CD4-positive, alpha-beta T cell (primary cell): ENCODE measurements around the gene ZDHHC12. TPM values are rescaled to one million over a fixed set of nuclear protein-coding genes. Genes with fewer than 3 reads are reported as not detected.

Experiments
- ATAC-seq: fragments of 200-7000 bp; cut with Tn5 transposase; one replicate; pipeline ENCODE4 v1.10.0; 2022; ENCODE audit warnings: mild to moderate bottlenecking; ENCODE audit not compliant: poor library complexity
- CTCF ChIA-PET: fragments of 350-600 bp; sonication (Branson Sonifier 250); formaldehyde crosslinking; loops from one replicate; lab custom pipeline; 2021; ENCODE audit warnings: antibody characterized with exemption, inconsistent platforms; lab: Charles Lee
- POLR2A ChIA-PET: fragments of 350-600 bp; sonication (Branson Sonifier 250); formaldehyde crosslinking; loops from one replicate; lab custom pipeline; 2021; ENCODE audit warnings: antibody characterized with exemption, inconsistent platforms; lab: Charles Lee
- DNase-seq, 14 experiments: peaks; one replicate each; pipeline ENCODE4 v3.0.0-alpha.2; 2013 to 2020; ENCODE audit warnings: mixed read lengths in 2 of 14
- H3K27ac ChIP-seq, 2 donors: one replicate each; pipeline versions ENCODE4 v1.5.1 to v1.7.0; 2013; ENCODE audit warnings: low read length in 2 of 2, low read depth in 1 of 2, mild to moderate bottlenecking in 1 of 2
- H3K27me3 ChIP-seq, 2 experiments: 1 replicate in 1 of 2; 2 replicates in 1 of 2; pipeline versions ENCODE4 v1.6.1 to v1.7.0; 2013; ENCODE audit warnings: low read length in 2 of 2, control low read depth in 1 of 2, mild to moderate bottlenecking in 1 of 2, moderate library complexity in 1 of 2; ENCODE audit not compliant: insufficient read depth in 2 of 2, control insufficient read depth in 1 of 2
- H3K36me3 ChIP-seq: one replicate; pipeline ENCODE4 v1.6.1; 2013; ENCODE audit warnings: low read length, control low read depth; ENCODE audit not compliant: insufficient read depth
- H3K4me1 ChIP-seq: one replicate; pipeline ENCODE4 v1.6.1; 2013; ENCODE audit warnings: low read length, control low read depth; ENCODE audit not compliant: insufficient read depth
- H3K4me3 ChIP-seq: one replicate; pipeline ENCODE4 v1.5.1; 2013; ENCODE audit warnings: mild to moderate bottlenecking, low read length, moderate library complexity
- H3K9me3 ChIP-seq, 2 experiments: 1 replicate in 1 of 2; 2 replicates in 1 of 2; pipeline versions ENCODE4 v1.6.1 to v1.7.0; 2013; ENCODE audit warnings: low read length in 2 of 2, mild to moderate bottlenecking in 2 of 2, control low read depth in 1 of 2, moderate library complexity in 1 of 2; ENCODE audit not compliant: control insufficient read depth in 1 of 2, insufficient read depth in 1 of 2
- H3K27ac Mint-ChIP-seq: one replicate; pipeline ENCODE4 v1.8.0; 2020; ENCODE audit warnings: mixed read lengths
- H3K27me3 Mint-ChIP-seq: one replicate; pipeline ENCODE4 v1.8.0; 2021; ENCODE audit warnings: mixed read lengths
- H3K36me3 Mint-ChIP-seq: one replicate; pipeline ENCODE4 v1.8.0; 2021; ENCODE audit warnings: low read depth, mixed read lengths
- H3K4me1 Mint-ChIP-seq: one replicate; pipeline ENCODE4 v1.8.0; 2021; ENCODE audit warnings: low read depth, mixed read lengths
- H3K4me3 Mint-ChIP-seq: one replicate; pipeline ENCODE4 v1.8.0; 2020; ENCODE audit warnings: mild to moderate bottlenecking, mixed read lengths
- H3K9me3 Mint-ChIP-seq: one replicate; pipeline ENCODE4 v1.8.0; 2020; ENCODE audit warnings: mixed read lengths
- intact Hi-C, 2 experiments: fragments of 100-400 bp; cut with DNase I in 1 of 2; cut with micrococcal nuclease in 1 of 2; formaldehyde crosslinking; loops; one replicate each; pipeline versions ENCODE4 v1.15.1 to v1.9.0; 2023 to 2025; cut with DNase I, micrococcal nuclease
- total RNA-seq, 174 experiments: library from RNA in 2 of 174; stranded (reverse) in 2 of 174; gene quantifications; one replicate each; pipeline ENCODE4 v1.2.3 and lab custom pipeline; 2021 to 2026
- TF ChIP-seq, protein P1 (sequence below): fragments of 200-600 bp; IDR thresholded peaks from one replicate; pipeline ENCODE4 v1.8.0; 2022; ENCODE audit warnings: antibody characterized with exemption, mild to moderate bottlenecking

The ZDHHC12 gene
- total RNA-seq, 2 experiments from 2014 or later: 22.0 to 23.7 TPM

DNA sequence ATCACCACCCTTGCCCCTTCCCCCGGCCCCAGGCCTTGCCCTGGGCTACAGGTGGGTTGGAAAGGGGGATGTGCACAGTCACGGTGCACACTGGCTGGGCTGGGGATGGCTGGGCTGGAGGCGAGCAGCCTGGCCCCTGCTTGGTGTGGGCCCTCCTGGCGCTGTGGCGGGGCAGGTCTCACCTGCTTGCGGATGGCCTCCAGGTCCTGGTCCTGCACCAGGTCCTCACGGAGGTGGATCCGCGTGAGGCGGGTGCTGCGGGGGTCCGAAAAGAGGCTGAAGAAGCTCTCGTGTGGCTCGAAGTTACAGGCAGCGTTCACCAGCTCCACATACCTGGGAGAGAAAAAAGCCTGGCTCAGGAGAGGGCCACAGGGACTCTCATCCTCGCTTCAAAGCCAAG, 29.7 kb upstream of the ZDHHC12 start:
- no peaks in the 10 kb centered on the region for H3K27me3 ChIP-seq
- H3K4me1 ChIP-seq: no peaks in the 10 kb centered on the region
- Mint-ChIP-seq H3K9me3 (no peaks in the 10 kb centered on the region), H3K27me3 (no peaks in the 10 kb centered on the region), H3K27ac (no peak overlapping the region), H3K36me3 (peaks cover 37% of the 10 kb centered on the region), H3K4me3 (no peak overlapping the region), H3K4me1 (peaks cover 10% of the 10 kb centered on the region)
- CTCF ChIA-PET: no interaction called here
- TF ChIP-seq, protein P1, sequence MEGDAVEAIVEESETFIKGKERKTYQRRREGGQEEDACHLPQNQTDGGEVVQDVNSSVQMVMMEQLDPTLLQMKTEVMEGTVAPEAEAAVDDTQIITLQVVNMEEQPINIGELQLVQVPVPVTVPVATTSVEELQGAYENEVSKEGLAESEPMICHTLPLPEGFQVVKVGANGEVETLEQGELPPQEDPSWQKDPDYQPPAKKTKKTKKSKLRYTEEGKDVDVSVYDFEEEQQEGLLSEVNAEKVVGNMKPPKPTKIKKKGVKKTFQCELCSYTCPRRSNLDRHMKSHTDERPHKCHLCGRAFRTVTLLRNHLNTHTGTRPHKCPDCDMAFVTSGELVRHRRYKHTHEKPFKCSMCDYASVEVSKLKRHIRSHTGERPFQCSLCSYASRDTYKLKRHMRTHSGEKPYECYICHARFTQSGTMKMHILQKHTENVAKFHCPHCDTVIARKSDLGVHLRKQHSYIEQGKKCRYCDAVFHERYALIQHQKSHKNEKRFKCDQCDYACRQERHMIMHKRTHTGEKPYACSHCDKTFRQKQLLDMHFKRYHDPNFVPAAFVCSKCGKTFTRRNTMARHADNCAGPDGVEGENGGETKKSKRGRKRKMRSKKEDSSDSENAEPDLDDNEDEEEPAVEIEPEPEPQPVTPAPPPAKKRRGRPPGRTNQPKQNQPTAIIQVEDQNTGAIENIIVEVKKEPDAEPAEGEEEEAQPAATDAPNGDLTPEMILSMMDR: no peak
- no peak overlapping the region for H3K27ac ChIP-seq
- POLR2A ChIA-PET: no interaction called here
- peaks cover 41% of the 10 kb centered on the region for H3K36me3 ChIP-seq
- intact Hi-C loops: no loop called here
- peaks cover 0 to 4% of the 10 kb centered on the region in 2 experiments for H3K9me3 ChIP-seq
- ATAC-seq (no peak), DNase-seq (no peak)
- H3K4me3 ChIP-seq: no peak overlapping the region

DNA sequence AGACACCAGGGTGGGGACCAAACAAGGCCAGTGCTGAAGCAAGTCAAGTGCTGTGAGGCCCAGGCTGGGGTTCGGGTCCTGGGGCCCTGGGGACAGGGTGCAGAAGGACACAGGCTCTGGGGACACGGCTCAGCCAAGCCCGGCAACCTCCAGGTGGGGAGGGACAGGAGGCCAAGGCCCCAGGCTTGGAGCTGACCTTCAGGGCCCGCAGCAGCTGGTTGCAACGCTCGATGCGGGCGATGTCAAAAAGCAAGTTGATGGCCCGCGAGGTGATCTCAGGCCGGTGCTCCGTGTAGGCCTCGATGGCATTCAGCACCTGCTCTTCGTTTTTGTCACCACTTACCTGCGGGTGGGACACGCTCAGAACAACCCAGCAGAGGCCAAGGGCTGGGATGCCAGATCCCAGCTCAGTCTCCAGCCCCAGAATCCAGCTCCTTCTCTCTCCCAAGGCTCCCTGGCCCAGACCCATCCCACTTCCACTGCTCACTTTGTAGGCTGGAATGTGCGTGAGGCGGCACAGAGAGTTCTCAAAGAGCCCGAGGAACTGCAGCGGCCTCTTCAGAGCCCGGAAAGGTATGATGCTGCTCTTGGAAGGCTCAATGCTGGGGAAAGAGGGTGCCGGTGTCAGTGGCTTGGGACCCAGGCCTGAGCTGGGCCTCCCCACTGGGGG, 27.1 kb upstream of the ZDHHC12 start:
- Histone ChIP-seq H3K4me3 (no peak overlapping the region), H3K36me3 (peaks cover 41% of the 10 kb centered on the region), H3K27ac (no peak overlapping the region), H3K9me3 (peaks cover 0 to 4% of the 10 kb centered on the region in 2 experiments), H3K4me1 (no peaks in the 10 kb centered on the region), H3K27me3 (no peaks in the 10 kb centered on the region)
- Mint-ChIP-seq H3K4me3 (no peak overlapping the region), H3K27ac (no peak overlapping the region), H3K9me3 (no peaks in the 10 kb centered on the region), H3K27me3 (no peaks in the 10 kb centered on the region), H3K36me3 (peaks cover 50% of the 10 kb centered on the region), H3K4me1 (no peaks in the 10 kb centered on the region)
- ChIA-PET CTCF (no interaction called here), POLR2A (no interaction called here)
- ATAC-seq (no peak), DNase-seq (no peak)
- intact Hi-C loops: no loop called here
- TF ChIP-seq, protein P1: no peak

DNA sequence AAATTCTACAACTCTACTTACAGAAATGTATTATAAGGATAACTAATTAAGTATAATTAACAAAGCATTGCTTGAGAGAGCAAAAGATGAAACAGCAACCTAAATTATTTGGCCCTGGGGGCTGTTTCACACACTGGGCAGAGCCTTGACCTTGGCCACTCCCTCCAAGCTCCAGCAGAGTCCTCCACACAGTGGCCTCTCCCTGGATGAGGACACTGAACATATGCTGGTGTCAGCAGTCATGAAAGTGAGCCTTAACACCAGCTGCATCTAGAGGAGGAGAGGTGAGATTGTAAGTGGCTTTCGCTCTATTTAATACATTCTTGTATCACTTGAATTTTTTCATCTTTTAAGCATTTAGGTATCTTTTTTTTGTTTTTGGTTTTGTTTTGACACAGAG, 23.3 kb upstream of the ZDHHC12 start:
- no peaks in the 10 kb centered on the region for H3K9me3 Mint-ChIP-seq
- H3K4me1 Mint-ChIP-seq: no peaks in the 10 kb centered on the region
- Histone ChIP-seq H3K4me1 (no peaks in the 10 kb centered on the region), H3K36me3 (peaks cover 20% of the 10 kb centered on the region), H3K9me3 (no peaks in the 10 kb centered on the region), H3K27ac (no peak overlapping the region), H3K4me3 (no peak overlapping the region), H3K27me3 (no peaks in the 10 kb centered on the region)
- TF ChIP-seq, protein P1: no peak
- no peaks in the 10 kb centered on the region for H3K27me3 Mint-ChIP-seq
- H3K36me3 Mint-ChIP-seq: peaks cover 32% of the 10 kb centered on the region
- no peak overlapping the region for H3K27ac Mint-ChIP-seq
- intact Hi-C loops: no loop called here
- ChIA-PET POLR2A (no interaction called here), CTCF (no interaction called here)
- no peak for DNase-seq
- ATAC-seq: no peak
- no peak overlapping the region for H3K4me3 Mint-ChIP-seq
